Trophoblast cell (in vitro differentiated cells and primary cell): Measurements from ENCODE around the gene SLC48A1.

Experiments
- DNase-seq, 2 donors: peaks; one replicate each; pipeline ENCODE4 v3.0.0-alpha.2; 2016
- H2AFZ ChIP-seq: 2 replicates; pipeline ENCODE4 v1.6.1; 2013; ENCODE audit warnings: low read length, moderate library complexity, mild to moderate bottlenecking; ENCODE audit not compliant: insufficient read depth, poor library complexity
- H2AK5ac ChIP-seq: 2 replicates; pipeline ENCODE4 v1.6.1; 2013; ENCODE audit warnings: mild to moderate bottlenecking, low read length
- H2BK120ac ChIP-seq: 2 replicates; pipeline ENCODE4 v1.6.1; 2013; ENCODE audit warnings: low read length, mild to moderate bottlenecking, moderate library complexity; ENCODE audit not compliant: insufficient read depth, poor library complexity
- H2BK12ac ChIP-seq: 2 replicates; pipeline ENCODE4 v1.6.1; 2013; ENCODE audit warnings: mild to moderate bottlenecking, low read length, moderate library complexity
- H2BK5ac ChIP-seq: 2 replicates; pipeline ENCODE4 v1.6.1; 2013; ENCODE audit warnings: low read length, low read depth, moderate library complexity, mild to moderate bottlenecking; ENCODE audit not compliant: poor library complexity
- H3K14ac ChIP-seq: 2 replicates; pipeline ENCODE4 v1.6.1; 2013; ENCODE audit warnings: mild to moderate bottlenecking, low read length
- H3K18ac ChIP-seq: 2 replicates; pipeline ENCODE4 v1.6.1; 2013; ENCODE audit warnings: mild to moderate bottlenecking, low read length
- H3K23ac ChIP-seq: 2 replicates; pipeline ENCODE4 v1.6.1; 2013; ENCODE audit warnings: low read length
- H3K27ac ChIP-seq: 2 replicates; pipeline ENCODE4 v1.5.1; 2013; ENCODE audit warnings: low read depth, mild to moderate bottlenecking, inconsistent platforms, low read length, moderate library complexity
- H3K27me3 ChIP-seq: 2 replicates; pipeline ENCODE4 v1.6.1; 2013; ENCODE audit warnings: inconsistent platforms, mild to moderate bottlenecking, low read length, moderate library complexity; ENCODE audit not compliant: insufficient read depth
- H3K36me3 ChIP-seq, 2 experiments: 1 replicate in 1 of 2; 2 replicates in 1 of 2; pipeline ENCODE4 v1.6.1; 2013; ENCODE audit warnings: low read length in 2 of 2, mild to moderate bottlenecking in 2 of 2, moderate library complexity in 1 of 2; ENCODE audit not compliant: insufficient read depth in 2 of 2, control insufficient read depth in 1 of 2
- H3K4ac ChIP-seq: 2 replicates; pipeline ENCODE4 v1.6.1; 2013; ENCODE audit warnings: low read depth, mild to moderate bottlenecking, low read length, moderate library complexity
- H3K4me1 ChIP-seq, 2 experiments: 1 replicate in 1 of 2; 2 replicates in 1 of 2; pipeline ENCODE4 v1.6.1; 2013; ENCODE audit warnings: low read length in 2 of 2, mild to moderate bottlenecking in 2 of 2, moderate library complexity in 1 of 2; ENCODE audit not compliant: insufficient read depth in 2 of 2, control insufficient read depth in 1 of 2
- H3K4me2 ChIP-seq: 2 replicates; pipeline ENCODE4 v1.6.1; 2013; ENCODE audit warnings: inconsistent platforms, mild to moderate bottlenecking, low read length, moderate library complexity
- H3K4me3 ChIP-seq: 2 replicates; pipeline ENCODE4 v1.5.1; 2013; ENCODE audit warnings: mild to moderate bottlenecking, low read depth, low read length, inconsistent platforms
- H3K79me1 ChIP-seq: one replicate; pipeline ENCODE4 v1.6.1; 2013; ENCODE audit warnings: low read length
- H3K79me2 ChIP-seq: 2 replicates; pipeline ENCODE4 v1.6.1; 2013; ENCODE audit warnings: low read length, mild to moderate bottlenecking; ENCODE audit not compliant: control insufficient read depth, insufficient read depth, poor library complexity
- H3K9ac ChIP-seq: 2 replicates; pipeline ENCODE4 v1.6.1; 2013; ENCODE audit warnings: mild to moderate bottlenecking, low read length
- H3K9me3 ChIP-seq: 2 replicates; pipeline ENCODE4 v1.6.1; 2013; ENCODE audit warnings: low read depth, mild to moderate bottlenecking, control low read depth, inconsistent platforms, low read length; ENCODE audit not compliant: insufficient read depth
- H4K12ac ChIP-seq: 2 replicates; pipeline ENCODE4 v1.6.1; 2013; ENCODE audit warnings: low read depth, mild to moderate bottlenecking, low read length, moderate library complexity
- H4K8ac ChIP-seq: 2 replicates; pipeline ENCODE4 v1.6.1; 2013; ENCODE audit warnings: low read depth, mild to moderate bottlenecking, low read length, moderate library complexity
- H4K91ac ChIP-seq: one replicate; pipeline ENCODE4 v1.6.1; 2013; ENCODE audit warnings: low read depth, mild to moderate bottlenecking, low read length, moderate library complexity
- WGBS: extraction: QIAGEN DNeasy Blood & Tissue Kit; methylation state at CpG from one replicate; pipeline ENCODE4 v1.1.7; 2013; ENCODE audit warnings: missing lambda C conversion rate; ENCODE audit not compliant: insufficient read length, insufficient coverage; ENCODE audit errors: extremely low coverage; 5-methylcytosine and 5-hydroxymethylcytosine counted together

SLC48A1 gene

GRCh38 chr12:47777741-47778558 lies 4.9 kb downstream of the SLC48A1 start:
- Histone ChIP-seq H3K79me2 (no peaks in the 10 kb centered on the region), H2AFZ (no peak overlapping the region), H3K4me3 (no peak overlapping the region), H3K9me3 (no peaks in the 10 kb centered on the region), H3K18ac (no peak overlapping the region), H2AK5ac (no peak overlapping the region), H3K27ac (no peak overlapping the region), H3K4ac (no peak overlapping the region), H3K27me3 (peaks cover 8% of the 10 kb centered on the region), H4K91ac (no peak overlapping the region), H4K12ac (no peak overlapping the region), H2BK12ac (no peak overlapping the region), H3K23ac (no peak overlapping the region), H3K79me1 (peaks cover 14% of the 10 kb centered on the region), H3K36me3 (peaks cover 10 to 14% of the 10 kb centered on the region in 2 experiments), H2BK5ac (no peak overlapping the region), H3K4me1 (peaks cover 6 to 21% of the 10 kb centered on the region in 2 experiments), H2BK120ac (no peak overlapping the region), H4K8ac (no peak overlapping the region), H3K9ac (no peak overlapping the region), H3K4me2 (no peak overlapping the region), H3K14ac (no peak overlapping the region)
- DNase-seq = peak; percentile 25 to 60
- no CpG with 5 or more reads among the region's 9 CpGs for WGBS

GRCh38 chr12:47778881-47779280 lies 5.8 kb downstream of the SLC48A1 start:
- Histone ChIP-seq H3K18ac (no peak overlapping the region), H4K12ac (no peak overlapping the region), H3K79me1 (peaks cover 9% of the 10 kb centered on the region), H2AFZ (no peak overlapping the region), H3K4ac (no peak overlapping the region), H3K9ac (no peak overlapping the region), H2BK5ac (no peak overlapping the region), H3K27ac (no peak overlapping the region), H3K14ac (no peak overlapping the region), H3K9me3 (no peaks in the 10 kb centered on the region), H3K4me2 (no peak overlapping the region), H2AK5ac (no peak overlapping the region), H3K23ac (no peak overlapping the region), H4K8ac (no peak overlapping the region), H2BK120ac (no peak overlapping the region), H3K4me1 (peaks cover 2 to 17% of the 10 kb centered on the region in 2 experiments), H3K79me2 (no peaks in the 10 kb centered on the region), H2BK12ac (no peak overlapping the region), H4K91ac (no peak overlapping the region), H3K36me3 (peaks cover 19 to 23% of the 10 kb centered on the region in 2 experiments), H3K27me3 (peaks cover 1% of the 10 kb centered on the region), H3K4me3 (no peak overlapping the region)
- no peak for DNase-seq
- WGBS = no CpG with 5 or more reads among the region's 14 CpGs

- Histone ChIP-seq H2BK12ac (no peak overlapping the region), H4K12ac (no peak overlapping the region), H2BK5ac (no peak overlapping the region), H3K18ac (no peak overlapping the region), H3K27ac (no peak overlapping the region), H3K79me2 (no peaks in the 10 kb centered on the region), H3K9ac (no peak overlapping the region), H3K4me1 (peaks cover 2 to 16% of the 10 kb centered on the region in 2 experiments), H3K79me1 (peaks cover 9% of the 10 kb centered on the region), H3K27me3 (no peaks in the 10 kb centered on the region), H3K14ac (no peak overlapping the region), H3K23ac (no peak overlapping the region), H3K4ac (no peak overlapping the region), H2AK5ac (no peak overlapping the region), H3K4me3 (no peak overlapping the region), H2AFZ (no peak overlapping the region), H4K8ac (no peak overlapping the region), H3K4me2 (no peak overlapping the region), H4K91ac (no peak overlapping the region), H3K9me3 (no peaks in the 10 kb centered on the region), H2BK120ac (no peak overlapping the region), H3K36me3 (peaks cover 25 to 29% of the 10 kb centered on the region in 2 experiments)
- DNase-seq = peak; percentile 87 to 96
- WGBS = no CpG with 5 or more reads among the region's 19 CpGs
Observed at GRCh38 chr12:47779301-47779942, 6.4 kb downstream of the SLC48A1 start.

- H2AK5ac ChIP-seq = no peak overlapping the region
- H3K9ac ChIP-seq = no peak overlapping the region
- no peak overlapping the region for H2AFZ ChIP-seq
- H3K4me2 ChIP-seq = no peak overlapping the region
- H4K8ac ChIP-seq = no peak overlapping the region
- no peak overlapping the region for H2BK5ac ChIP-seq
- no peaks in the 10 kb centered on the region for H3K79me2 ChIP-seq
- H3K4me1 ChIP-seq = peaks cover 2 to 16% of the 10 kb centered on the region in 2 experiments
- no peak overlapping the region for H3K27ac ChIP-seq
- H3K23ac ChIP-seq = no peak overlapping the region
- H2BK120ac ChIP-seq = no peak overlapping the region
- no peaks in the 10 kb centered on the region for H3K27me3 ChIP-seq
- H3K79me1 ChIP-seq = peaks cover 9% of the 10 kb centered on the region
- H3K36me3 ChIP-seq = peaks cover 30 to 35% of the 10 kb centered on the region in 2 experiments
- no peak overlapping the region for H4K12ac ChIP-seq
- H4K91ac ChIP-seq = no peak overlapping the region
- no peak overlapping the region for H2BK12ac ChIP-seq
- H3K4me3 ChIP-seq = no peak overlapping the region
- DNase-seq = no peak
- no peak overlapping the region for H3K18ac ChIP-seq
- H3K9me3 ChIP-seq = no peaks in the 10 kb centered on the region
- no peak overlapping the region for H3K14ac ChIP-seq
- no CpG with 5 or more reads among the region's 11 CpGs for WGBS
- H3K4ac ChIP-seq = no peak overlapping the region
Observed at GRCh38 chr12:47779943-47780504, 7.0 kb downstream of the SLC48A1 start.
